ENCODE data around the gene TENM4.

TENM4 gene

GRCh38 chr11:79084382-79084781, 356.4 kb downstream of the TENM4 start:
- DNase-seq (ENCODE audit: low spot score), result no peak

DNA sequence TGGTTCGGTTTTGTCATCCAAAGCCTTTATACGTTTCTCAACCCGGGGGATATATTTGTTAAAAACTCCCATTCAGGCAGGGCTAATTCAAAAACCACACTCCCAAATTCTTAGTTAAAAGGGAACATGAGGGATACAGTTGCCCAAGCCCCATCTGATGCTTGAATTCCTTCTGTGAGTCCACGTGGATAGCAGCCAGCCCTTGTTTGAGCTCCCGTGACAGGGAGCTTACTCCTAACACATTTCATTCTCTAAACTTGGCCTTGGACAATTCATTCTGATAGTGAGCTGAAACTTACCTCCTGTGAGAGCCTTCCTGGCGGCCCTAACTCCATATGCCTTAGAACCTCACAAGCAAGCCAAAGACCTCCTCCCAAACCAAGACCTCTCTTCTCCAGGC, 357.5 kb downstream of the TENM4 start:
- DNase-seq (ENCODE audit: low spot score), result no peak

GRCh38 chr11:79082907-79083306, 357.9 kb downstream of the TENM4 start:
- no peak for DNase-seq (ENCODE audit: low spot score)

- no peak for DNase-seq (ENCODE audit: low spot score)
Observed at GRCh38 chr11:79082280-79082679, 358.6 kb downstream of the TENM4 start.

- no peak for DNase-seq (ENCODE audit: low spot score)
Observed at GRCh38 chr11:79081471-79082031, 359.3 kb downstream of the TENM4 start.

- no peak for DNase-seq (ENCODE audit: low spot score)
Observed at GRCh38 chr11:79080551-79080950, 360.3 kb downstream of the TENM4 start.

GRCh38 chr11:79078999-79079398, 361.8 kb downstream of the TENM4 start:
- DNase-seq (ENCODE audit: low spot score), result no peak

DNA sequence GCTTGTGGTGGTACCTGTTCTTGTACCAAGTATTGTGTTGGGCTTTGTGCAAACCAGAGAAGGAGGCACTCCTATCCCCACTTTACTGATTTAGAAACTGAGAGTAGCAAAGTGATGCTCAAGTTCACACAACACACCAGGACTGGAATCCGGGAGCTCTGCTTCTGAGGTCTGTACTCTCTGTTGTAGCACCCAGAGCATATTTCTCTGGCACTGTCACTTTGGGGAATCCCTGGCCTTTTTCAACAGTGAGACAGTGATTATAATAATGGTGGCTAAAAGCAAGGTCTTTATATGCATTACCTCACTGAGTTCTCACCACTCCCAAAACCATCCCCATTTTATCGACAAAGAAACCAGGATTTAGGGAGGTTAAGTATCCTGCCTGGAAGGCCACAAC, 362.4 kb downstream of the TENM4 start:
- DNase-seq (ENCODE audit: low spot score), result no peak

- no peak for DNase-seq (ENCODE audit: low spot score)
Observed at GRCh38 chr11:79077702-79078330, 363.0 kb downstream of the TENM4 start.

DNA sequence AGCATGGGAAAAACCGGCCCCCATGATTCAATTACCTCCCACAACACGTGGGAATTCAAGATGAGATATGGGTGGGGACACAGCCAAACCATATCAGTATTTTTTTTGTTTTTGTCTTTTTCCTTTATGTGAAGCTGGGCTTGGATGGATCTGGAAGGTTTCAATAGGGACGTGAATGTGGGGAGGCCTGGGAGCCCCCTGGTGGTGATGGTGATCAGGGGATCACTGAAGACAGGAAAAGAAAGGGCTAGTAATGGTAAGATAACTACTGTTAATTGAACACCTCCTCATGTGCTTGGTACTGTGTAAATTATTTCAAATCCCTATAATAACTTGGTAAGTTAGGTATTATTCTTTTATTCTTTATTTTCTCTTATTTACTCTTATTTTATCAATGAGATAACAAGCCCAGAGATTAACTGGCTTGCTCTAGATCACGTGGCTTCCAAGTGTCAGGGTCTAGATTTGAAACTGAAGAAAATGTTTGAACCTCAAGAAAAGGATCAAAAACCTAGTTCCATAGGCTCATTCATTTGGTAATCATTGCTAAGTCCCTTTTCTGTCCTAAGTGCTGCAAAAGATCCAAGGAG, 364.2 kb downstream of the TENM4 start:
- peak; percentile 75 for DNase-seq (ENCODE audit: low spot score)

DNA sequence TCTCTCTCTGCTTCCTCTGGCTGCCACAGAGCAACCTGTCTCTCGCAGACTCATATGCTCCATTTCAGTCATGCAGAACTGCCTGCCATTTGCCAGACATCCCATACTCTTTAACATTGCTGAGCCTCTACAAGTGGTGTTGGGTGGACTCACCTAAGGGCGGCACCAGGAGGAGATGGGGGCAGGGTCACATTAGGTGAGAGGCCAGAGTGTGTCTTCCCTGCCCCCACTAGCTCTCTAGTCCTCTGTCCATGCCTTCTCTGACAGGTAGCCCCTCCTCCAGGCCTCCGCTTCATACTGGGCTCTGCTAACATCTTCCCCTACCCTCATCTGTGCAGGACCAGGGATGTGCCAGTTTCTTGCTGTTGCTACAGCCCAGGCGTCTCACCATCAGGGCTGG, 366.3 kb downstream of the TENM4 start:
- no peak for DNase-seq (ENCODE audit: low spot score)

GRCh38 chr11:79071190-79071589, 369.6 kb downstream of the TENM4 start:
- no peak for DNase-seq (ENCODE audit: low spot score)

GRCh38 chr11:79070518-79070917, 370.3 kb downstream of the TENM4 start:
- DNase-seq (ENCODE audit: low spot score), result no peak

GRCh38 chr11:79069504-79069903, 371.3 kb downstream of the TENM4 start:
- no peak for DNase-seq (ENCODE audit: low spot score)

DNA sequence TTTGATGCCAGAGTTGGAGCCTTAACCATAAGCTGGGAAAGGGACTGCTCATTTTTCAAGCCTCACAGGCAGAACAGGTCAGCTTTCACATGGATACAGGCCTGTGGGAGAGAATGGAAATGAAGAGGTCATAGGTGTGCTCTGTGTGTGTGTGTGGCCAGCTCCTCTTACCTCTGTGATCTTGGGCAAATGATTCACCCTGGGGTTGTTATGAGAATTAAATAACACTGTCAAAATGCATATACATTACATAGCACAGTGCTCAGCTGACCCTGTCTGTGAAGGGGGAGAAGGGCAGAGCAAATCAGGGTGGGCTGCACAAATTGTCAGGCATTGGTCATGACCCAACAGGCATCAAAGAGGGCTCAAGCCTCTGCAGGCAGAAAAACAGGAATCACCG, 372.5 kb downstream of the TENM4 start:
- no peak for DNase-seq (ENCODE audit: low spot score)

DNA sequence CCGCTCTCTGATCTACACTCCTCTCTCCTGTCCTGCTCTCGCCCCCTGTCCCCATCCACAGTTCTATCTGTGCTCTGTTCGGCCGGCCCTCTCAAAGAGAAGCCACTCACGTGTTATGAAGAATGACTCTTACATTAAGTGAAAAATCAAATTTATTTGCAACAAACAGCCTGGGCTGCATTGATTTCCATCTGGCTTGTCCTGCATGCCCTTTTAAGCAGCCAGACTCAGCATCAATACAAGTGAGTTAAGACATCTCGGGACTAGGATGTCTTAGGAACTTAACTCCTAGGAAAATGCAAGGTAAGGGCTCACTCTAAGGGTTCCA, 373.5 kb downstream of the TENM4 start:
- no peak for DNase-seq (ENCODE audit: low spot score)

- DNase-seq (ENCODE audit: low spot score), result no peak
Observed at GRCh38 chr11:79066456-79067351, 374.1 kb downstream of the TENM4 start.

- peak; percentile 51 for DNase-seq (ENCODE audit: low spot score)
Observed at GRCh38 chr11:79062814-79063762, 377.7 kb downstream of the TENM4 start.

DNA sequence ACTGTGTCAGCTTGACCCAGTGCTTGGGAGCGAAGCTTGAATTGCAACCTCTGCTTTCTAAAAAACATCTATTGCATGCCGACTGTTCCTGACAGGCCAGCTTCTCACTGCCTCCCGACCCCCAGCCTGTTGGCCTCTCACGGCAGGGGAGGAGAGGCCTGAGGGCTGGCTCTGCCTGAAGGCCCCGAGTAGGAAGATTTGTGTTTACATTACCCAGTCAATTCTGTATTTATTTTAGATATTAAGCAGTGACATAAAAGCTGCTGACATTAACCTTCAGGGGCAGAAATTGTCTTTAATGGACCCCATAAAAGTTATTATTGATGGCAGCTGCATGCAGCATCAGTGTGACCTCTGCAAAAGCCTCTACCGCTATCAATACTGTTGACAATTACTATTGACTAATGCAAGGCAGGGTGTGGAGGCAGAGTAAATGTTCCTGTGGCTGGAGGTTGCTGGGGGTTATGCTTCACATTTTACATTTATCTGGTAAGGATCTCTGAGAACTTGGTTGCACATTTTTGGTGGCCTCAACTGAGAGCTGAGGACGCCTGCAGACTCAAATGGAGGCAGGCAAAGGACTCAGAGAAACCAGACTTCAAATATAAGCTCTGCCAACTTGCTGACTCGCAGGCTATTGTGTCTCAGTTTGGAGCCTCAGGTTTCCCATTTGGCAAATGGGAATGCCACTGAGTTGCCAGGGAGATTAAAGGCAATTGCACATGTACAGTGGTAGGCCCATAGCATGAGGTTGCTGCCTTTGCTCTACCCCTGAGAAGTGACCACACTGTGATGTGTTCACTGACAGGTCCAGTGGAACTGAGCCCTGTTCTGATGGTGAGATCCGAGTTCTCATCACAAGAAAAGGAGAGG, 380.5 kb downstream of the TENM4 start:
- no peak for DNase-seq (ENCODE audit: low spot score)

- no peak for DNase-seq (ENCODE audit: low spot score)
Observed at GRCh38 chr11:79059141-79059540, 381.7 kb downstream of the TENM4 start.
